Thyroid gland (tissue), 4 donors: ENCODE results near the gene P4HTM. TPM values are rescaled to one million over a fixed set of nuclear protein-coding genes. Genes with fewer than 3 reads are reported as not detected.

Experiments used
- DNase-seq, 2 donors: peaks; one replicate each; pipeline ENCODE4 v3.0.0-alpha.2; 2019
- H3K27ac ChIP-seq, 3 donors: fragments of 200-600 bp; sonication (generic); 1 replicate in 2 of 3; 2 replicates in 1 of 3; pipeline ENCODE4 v1.5.1; 2016 to 2019; ENCODE audit warnings: mild to moderate bottlenecking in 1 of 3, moderate library complexity in 1 of 3
- H3K27me3 ChIP-seq: fragments of 200-600 bp; sonication (generic); one replicate; pipeline ENCODE4 v1.5.1; 2019
- H3K36me3 ChIP-seq, 2 donors: fragments of 200-600 bp; sonication (generic); one replicate each; pipeline ENCODE4 v1.5.1; 2016 to 2019
- H3K4me1 ChIP-seq, 2 donors: fragments of 200-600 bp; sonication (generic); one replicate each; pipeline ENCODE4 v1.5.1; 2017 to 2019
- H3K4me3 ChIP-seq, 3 donors: fragments of 200-600 bp; sonication (generic); replicated peaks in 1 of 3; 1 replicate in 2 of 3; 2 replicates in 1 of 3; pipeline ENCODE4 v1.5.1; 2016; ENCODE audit warnings: mild to moderate bottlenecking in 1 of 3
- H3K9me3 ChIP-seq: fragments of 200-600 bp; sonication (generic); one replicate; pipeline ENCODE4 v1.5.1; 2017
- POLR2A ChIP-seq, 2 donors: fragments of 450-650 bp; IDR thresholded peaks; one replicate each; pipeline ENCODE4 v1.6.1; 2017; ENCODE audit warnings: antibody characterized with exemption in 2 of 2, mild to moderate bottlenecking in 2 of 2, moderate library complexity in 1 of 2
- WGBS, 2 donors: methylation state at CpG; one replicate each; pipeline ENCODE4 v1.1.5; 2017; 5-methylcytosine and 5-hydroxymethylcytosine counted together
- intact Hi-C: fragments of 100-400 bp; cut with DNase I; formaldehyde crosslinking; loops from one replicate; pipeline ENCODE4 v1.15.1; 2023
- total RNA-seq, 4 donors: library from RNA; depleted of rRNA; stranded (reverse); fragments of >200 nt; gene quantifications; one replicate each; pipeline ENCODE4 v1.2.3, GENCODE V29; 2016
- TF ChIP-seq, protein P1 (sequence below), 6 experiments: fragments of 200-600 bp in 3 of 6; fragments of 450-650 bp in 3 of 6; sonication (generic) in 3 of 6; IDR thresholded peaks; one replicate each; pipeline ENCODE4 v1.5.1; 2016 to 2019; ENCODE audit warnings: antibody characterized with exemption in 6 of 6, mild to moderate bottlenecking in 2 of 6, inconsistent platforms in 1 of 6, moderate library complexity in 1 of 6

P4HTM gene
- total RNA-seq, 4 donors from 2014 or later = 73.5 to 117 (median 95.0) TPM

DNA sequence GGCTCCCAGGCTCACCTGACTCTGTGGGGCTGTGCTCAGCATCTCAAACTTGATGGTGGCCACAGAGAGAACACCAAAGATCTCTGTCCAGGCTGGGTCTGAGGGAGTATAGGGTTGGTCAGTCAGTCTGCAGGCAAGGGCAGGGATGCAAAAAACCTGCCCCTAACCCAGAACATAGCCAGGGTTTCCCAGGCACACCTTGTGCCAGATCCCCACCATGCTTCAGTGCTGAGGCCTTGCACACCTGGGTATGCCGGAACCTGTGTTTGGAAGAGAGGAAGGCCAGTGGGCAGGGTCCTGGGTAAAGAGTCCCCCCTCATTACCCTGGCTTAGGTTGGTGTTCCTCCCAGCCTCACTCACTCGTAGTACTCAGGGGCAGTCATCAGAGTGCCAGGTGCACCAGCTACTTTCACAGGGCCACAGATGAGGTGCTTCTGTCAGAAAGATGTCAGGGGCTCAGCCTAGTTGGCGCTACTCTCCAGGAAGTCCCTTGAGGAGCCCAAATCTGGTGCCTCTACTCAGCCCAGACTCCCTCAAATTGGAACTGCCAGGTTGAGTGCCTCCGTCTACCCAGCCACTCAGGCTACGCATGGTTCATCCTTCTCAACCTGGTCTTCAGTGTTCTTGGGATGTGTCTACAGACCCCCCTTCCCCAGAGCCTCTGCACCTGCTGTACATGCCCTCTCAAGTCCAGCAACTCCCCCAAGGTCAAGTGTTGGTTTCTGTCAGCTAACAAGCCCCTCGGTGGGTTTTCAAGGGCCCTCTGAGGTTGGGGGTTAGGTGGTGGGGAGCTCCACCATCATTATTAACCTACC, 26.6 kb downstream of the P4HTM start:
- WGBS, 2 donors = 83 to 94% methylated on average over 6 of the region's 6 CpGs
- no peak overlapping the region for H3K4me3 ChIP-seq
- no peaks in the 10 kb centered on the region for H3K9me3 ChIP-seq
- H3K36me3 ChIP-seq = peaks cover 23 to 29% of the 10 kb centered on the region in 2 donors
- no peak for DNase-seq
- intact Hi-C loops = no loop called here
- TF ChIP-seq, protein P1, sequence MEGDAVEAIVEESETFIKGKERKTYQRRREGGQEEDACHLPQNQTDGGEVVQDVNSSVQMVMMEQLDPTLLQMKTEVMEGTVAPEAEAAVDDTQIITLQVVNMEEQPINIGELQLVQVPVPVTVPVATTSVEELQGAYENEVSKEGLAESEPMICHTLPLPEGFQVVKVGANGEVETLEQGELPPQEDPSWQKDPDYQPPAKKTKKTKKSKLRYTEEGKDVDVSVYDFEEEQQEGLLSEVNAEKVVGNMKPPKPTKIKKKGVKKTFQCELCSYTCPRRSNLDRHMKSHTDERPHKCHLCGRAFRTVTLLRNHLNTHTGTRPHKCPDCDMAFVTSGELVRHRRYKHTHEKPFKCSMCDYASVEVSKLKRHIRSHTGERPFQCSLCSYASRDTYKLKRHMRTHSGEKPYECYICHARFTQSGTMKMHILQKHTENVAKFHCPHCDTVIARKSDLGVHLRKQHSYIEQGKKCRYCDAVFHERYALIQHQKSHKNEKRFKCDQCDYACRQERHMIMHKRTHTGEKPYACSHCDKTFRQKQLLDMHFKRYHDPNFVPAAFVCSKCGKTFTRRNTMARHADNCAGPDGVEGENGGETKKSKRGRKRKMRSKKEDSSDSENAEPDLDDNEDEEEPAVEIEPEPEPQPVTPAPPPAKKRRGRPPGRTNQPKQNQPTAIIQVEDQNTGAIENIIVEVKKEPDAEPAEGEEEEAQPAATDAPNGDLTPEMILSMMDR (IDR thresholded peaks at IDR 0.05) = no peak
- TF ChIP-seq POLR2A (IDR thresholded peaks at IDR 0.05) = no peak
- H3K27ac ChIP-seq = no peak overlapping the region
- H3K27me3 ChIP-seq = no peaks in the 10 kb centered on the region
- peaks cover 26 to 28% of the 10 kb centered on the region in 2 donors for H3K4me1 ChIP-seq

DNA sequence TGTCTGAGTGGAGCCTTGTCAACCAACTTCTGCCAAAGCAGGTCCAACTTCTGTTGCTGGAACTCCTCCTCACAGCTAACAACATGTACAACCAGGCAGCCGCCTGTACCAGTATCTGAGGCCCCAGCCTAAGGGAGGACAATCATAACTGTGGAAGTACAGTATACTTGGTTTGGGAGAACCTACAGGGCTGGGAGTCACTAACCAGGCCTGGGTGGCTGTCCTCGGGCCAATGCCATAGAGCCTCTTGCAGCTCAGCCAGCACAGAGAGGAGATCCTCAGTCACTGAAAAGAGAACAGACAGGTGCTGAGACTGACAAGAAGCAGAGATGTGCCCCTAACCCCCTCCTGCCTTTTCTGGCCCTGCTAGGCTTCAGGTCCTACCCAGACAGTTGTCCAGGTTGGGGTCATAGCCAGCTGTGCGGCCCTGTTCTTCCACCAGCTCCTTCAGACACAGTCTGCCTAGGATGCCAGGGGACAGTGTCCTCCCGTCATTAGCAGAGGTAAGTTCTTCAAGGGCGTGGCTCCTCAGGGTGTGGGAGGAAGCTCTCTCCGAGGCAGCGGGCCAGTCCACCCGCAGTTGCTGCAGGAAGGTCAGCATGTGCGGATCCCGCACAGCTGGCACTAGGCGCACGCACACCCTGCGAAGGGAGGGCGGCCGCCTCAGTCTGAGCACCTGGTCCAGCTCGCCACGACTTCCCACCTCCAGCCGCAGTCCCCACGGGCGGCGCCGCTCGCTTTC, 27.4 kb downstream of the P4HTM start:
- no peak overlapping the region for H3K27ac ChIP-seq
- H3K36me3 ChIP-seq = peaks cover 23 to 29% of the 10 kb centered on the region in 2 donors
- peaks cover 26 to 28% of the 10 kb centered on the region in 2 donors for H3K4me1 ChIP-seq
- WGBS, 2 donors = 22 to 52% methylated on average over 5 to 9 of the region's 23 CpGs
- intact Hi-C loops = no loop called here
- peak overlapping the region; percentile 62 to 82 (median 66) for H3K4me3 ChIP-seq
- H3K27me3 ChIP-seq = no peaks in the 10 kb centered on the region
- TF ChIP-seq, protein P1 (IDR thresholded peaks at IDR 0.05) = no peak
- no peak for TF ChIP-seq POLR2A (IDR thresholded peaks at IDR 0.05)
- no peak for DNase-seq
- no peaks in the 10 kb centered on the region for H3K9me3 ChIP-seq

DNA sequence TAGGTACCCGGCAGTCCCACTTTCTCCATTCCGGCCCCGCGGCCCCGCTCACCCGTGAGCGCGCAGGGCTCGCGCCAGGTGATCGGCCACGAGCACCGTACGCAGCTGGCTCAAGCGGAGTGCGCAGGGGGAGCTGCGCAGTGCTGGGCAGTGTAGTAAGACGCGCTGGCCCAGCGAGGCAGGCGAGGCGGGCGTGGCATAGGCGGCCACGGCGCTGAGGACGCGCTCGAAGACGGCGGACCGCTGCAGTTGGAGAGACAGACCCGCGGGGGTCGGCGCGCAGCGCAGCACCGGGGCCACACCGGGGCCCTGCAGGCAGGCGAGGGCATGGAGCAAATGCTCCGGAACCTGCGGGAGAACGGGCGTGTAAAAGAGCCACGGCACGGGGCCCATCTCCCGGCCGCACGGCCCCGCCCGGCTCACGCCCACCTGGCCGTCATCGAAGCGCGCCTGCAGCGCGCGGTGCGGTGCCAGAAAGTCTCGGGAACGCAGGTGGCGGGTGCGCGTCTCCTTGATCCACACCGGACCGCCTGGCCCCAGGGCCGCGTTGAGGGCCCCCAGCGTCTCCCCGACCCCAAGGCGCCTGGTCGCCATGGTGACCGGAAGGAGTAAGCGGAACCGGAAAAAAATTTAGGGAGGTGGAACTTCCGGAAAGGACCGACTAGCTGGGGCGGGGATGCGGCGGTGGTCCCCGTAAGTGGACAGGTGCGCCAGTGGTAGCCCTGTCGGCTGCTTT, 28.1 kb downstream of the P4HTM start, which contains the start of gene DALRD3:
TSS of gene DALRD3 (minus strand) at position 610 of the 736 bp plus-strand sequence. CDS start at position 594, 16 bp downstream.
- peaks cover 31 to 35% of the 10 kb centered on the region in 2 donors for H3K4me1 ChIP-seq
- intact Hi-C loops = no loop called here
- H3K9me3 ChIP-seq = no peaks in the 10 kb centered on the region
- H3K36me3 ChIP-seq = peaks cover 23 to 25% of the 10 kb centered on the region in 2 donors
- peak; percentile 68 to 69 for DNase-seq
- WGBS, 2 donors = 0% methylated on average over 11 of the region's 85 CpGs; no CpG with 5 or more reads in 1 of the 2 donors
- TF ChIP-seq, protein P1 (IDR thresholded peaks at IDR 0.05) = peak in 1 of 6 experiments; percentile 4
- TF ChIP-seq POLR2A (IDR thresholded peaks at IDR 0.05) = peak in 1 of 2 donors; percentile 71
- peak within 1 kb of the TSS; percentile 62 to 82 (median 66) for H3K4me3 ChIP-seq
- H3K27me3 ChIP-seq = no peaks in the 10 kb centered on the region
- H3K27ac ChIP-seq = peak within 1 kb of the TSS; percentile 11 to 71 (median 50)

DNA sequence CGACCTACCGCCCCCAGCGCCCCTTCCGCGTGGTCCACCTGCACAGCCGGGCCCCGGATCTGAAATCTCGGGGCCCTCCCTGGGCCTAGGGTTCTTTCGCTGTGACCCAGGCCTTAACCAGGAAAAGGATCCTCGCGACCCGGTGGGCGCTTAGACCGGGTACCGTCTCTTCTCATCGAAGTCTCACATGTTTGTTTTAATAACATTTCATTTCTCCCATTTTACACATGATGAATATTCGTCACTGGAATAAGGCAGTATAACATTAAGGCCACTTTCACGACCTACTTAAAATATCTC, 28.6 kb downstream of the P4HTM start:
- TF ChIP-seq POLR2A (IDR thresholded peaks at IDR 0.05) = no peak
- peak overlapping the region; percentile 62 to 82 (median 66) for H3K4me3 ChIP-seq
- H3K36me3 ChIP-seq = peaks cover 23 to 26% of the 10 kb centered on the region in 2 donors
- intact Hi-C loops = no loop called here
- H3K9me3 ChIP-seq = no peaks in the 10 kb centered on the region
- DNase-seq = no peak
- H3K27me3 ChIP-seq = no peaks in the 10 kb centered on the region
- H3K4me1 ChIP-seq = peaks cover 31 to 38% of the 10 kb centered on the region in 2 donors
- peak overlapping the region; percentile 11 to 71 (median 50) for H3K27ac ChIP-seq
- WGBS, 2 donors = 1 to 2% methylated on average over 13 to 18 of the region's 18 CpGs

DNA sequence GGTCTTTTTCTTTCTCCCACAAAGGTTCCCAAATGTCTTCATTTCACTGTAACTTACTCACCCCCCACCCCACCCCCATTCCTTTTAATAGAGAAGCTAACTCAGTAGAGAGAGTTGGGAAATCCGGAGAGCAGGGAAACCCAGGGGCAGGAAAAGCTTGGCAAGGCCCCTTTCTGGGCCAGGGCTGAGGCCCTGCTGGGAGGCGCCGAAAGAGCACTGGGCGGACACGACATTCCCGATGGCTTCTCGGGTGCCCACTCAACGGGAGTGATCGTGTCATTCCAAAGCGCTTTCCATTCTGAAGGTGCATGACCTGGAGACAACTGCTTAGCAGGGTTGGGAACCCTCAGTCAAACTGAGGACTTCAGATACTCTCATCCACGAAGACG, 29.9 kb downstream of the P4HTM start:
- no peaks in the 10 kb centered on the region for H3K9me3 ChIP-seq
- TF ChIP-seq POLR2A (IDR thresholded peaks at IDR 0.05) = no peak
- TF ChIP-seq, protein P1 (IDR thresholded peaks at IDR 0.05) = no peak
- peaks cover 26 to 30% of the 10 kb centered on the region in 2 donors for H3K36me3 ChIP-seq
- peak overlapping the region in 1 of 3 donors; percentile 98 for H3K4me3 ChIP-seq
- H3K4me1 ChIP-seq = peaks cover 31 to 38% of the 10 kb centered on the region in 2 donors
- no peaks in the 10 kb centered on the region for H3K27me3 ChIP-seq
- H3K27ac ChIP-seq = no peak overlapping the region
- intact Hi-C loops = loop anchor here (10.0 kb wide), 1 partner anchor 75 kb away; the partner anchor contains the start of gene QRICH1
- 34 to 36% methylated on average over 12 of the region's 12 CpGs for WGBS, 2 donors
- no peak for DNase-seq
